Globus pallidus (tissue), 1 donor: Measurements from ENCODE around the gene KRTAP5-6.
"Not testable (repeated sequence)": the region's sequence is repeated elsewhere in the genome, so short reads cannot be mapped to it uniquely, and the experiment has no call there.

ENCODE experiments used
- DNase-seq: peaks from one replicate; pipeline ENCODE4 v3.0.0-alpha.2; 2015; ENCODE audit warnings: low spot score

Gene KRTAP5-6

DNA sequence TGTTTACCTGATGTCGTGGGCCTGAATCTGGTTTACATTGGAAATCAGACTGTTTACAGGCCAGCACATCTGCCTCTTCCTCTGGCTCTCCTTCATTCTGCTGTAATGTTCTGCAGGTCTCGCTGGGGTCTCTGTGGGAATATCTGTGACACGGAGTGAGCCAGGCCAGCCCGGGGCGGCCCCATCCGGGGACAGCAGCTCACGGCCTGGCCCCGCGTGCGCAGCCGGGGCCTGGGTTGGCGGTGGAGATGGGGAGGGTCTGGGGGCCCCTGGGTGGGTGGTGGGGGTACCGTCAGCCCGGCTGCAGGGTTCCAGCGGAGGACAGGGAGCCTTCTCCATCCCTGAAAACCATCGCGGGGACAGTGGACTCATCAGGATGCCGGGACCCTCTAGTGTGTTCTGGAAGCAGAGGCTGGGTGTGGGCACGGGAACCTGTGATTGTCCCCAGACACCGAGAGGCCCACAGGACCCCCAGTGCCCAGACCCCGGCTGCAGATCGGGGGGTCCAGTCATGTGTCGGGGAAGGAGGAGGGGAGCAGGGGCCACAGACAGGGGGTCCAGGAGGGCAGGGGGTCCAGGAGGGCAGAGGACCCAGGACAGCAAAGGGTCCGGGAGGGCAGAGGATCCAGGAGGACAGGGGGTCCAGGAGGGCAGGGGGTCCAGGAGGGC lies 13.0 kb upstream of the KRTAP5-6 start:
- DNase-seq = not testable (repeated sequence)

DNA sequence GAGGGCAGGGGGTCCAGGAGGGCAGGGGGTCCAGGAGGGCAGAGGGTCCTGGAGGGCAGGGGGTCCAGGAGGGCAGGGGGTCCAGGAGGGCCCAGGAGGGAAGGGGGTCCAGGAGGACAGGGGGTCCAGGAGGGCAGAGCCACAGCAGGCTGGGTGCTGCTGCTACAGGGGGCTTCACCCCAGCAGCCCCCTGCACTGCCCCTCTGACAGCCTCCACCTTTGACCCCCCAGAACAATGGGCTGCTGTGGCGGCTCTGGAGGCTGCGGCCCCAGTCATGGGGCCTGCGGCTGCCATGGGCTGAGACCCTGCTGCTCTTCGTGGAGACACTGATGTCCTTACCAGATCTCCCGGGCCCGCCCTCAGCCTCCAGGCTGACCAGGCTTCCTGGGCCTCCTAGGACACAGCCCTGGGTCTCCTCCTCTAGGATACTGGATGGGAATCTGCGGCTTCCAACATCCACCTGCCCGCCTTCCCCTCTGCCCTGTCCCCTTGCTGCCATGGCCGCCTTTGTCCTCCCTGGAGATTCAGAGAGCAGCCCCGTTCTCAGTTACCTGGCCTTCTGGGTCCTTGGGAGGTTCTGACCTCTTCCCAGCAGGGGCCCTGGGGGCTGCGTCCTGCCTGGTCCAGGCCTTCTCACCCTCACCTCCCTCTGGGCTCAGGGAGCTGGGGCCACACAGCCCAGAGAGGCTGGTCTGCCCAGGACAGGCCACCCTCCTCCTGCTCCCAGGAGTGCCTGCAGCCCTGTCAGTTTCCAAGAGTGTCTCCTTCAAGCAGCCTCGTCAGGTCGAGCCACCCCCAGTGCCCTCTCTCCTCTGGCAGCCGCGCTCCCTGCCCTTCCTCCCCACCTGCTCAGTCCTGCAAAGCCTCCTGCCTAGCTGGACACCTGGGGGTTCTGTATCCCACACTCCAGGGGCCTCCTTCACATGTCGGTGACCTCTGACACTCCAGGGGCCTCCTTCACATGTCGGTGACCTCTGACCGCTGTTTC lies 11.8 kb upstream of the KRTAP5-6 start:
- DNase-seq = not testable (repeated sequence)

DNA sequence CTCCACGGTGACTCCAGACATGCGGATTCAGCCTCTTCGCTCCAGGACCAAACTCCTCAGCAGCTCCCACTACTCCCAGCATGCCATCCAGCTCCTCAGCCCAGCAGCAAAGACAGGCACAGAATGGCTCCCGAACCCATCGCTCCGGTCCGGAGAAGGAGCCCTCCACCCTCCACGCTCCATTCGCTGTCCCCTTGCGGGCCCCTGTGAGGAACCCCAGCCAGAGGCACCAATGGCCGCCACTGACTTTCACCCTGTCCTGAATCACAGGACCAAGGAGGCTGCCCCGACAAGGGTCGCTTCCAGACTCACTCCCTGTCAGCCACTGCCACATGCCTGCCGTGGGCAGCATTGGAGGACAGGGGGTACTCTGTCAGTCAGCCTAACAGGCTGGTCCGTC lies 10.8 kb upstream of the KRTAP5-6 start:
- not testable (repeated sequence) for DNase-seq

- not testable (repeated sequence) for DNase-seq
Observed at GRCh38 chr11:1688336-1688947, 8.6 kb upstream of the KRTAP5-6 start.

GRCh38 chr11:1689250-1690166 lies 7.5 kb upstream of the KRTAP5-6 start:
- DNase-seq = not testable (repeated sequence)

DNA sequence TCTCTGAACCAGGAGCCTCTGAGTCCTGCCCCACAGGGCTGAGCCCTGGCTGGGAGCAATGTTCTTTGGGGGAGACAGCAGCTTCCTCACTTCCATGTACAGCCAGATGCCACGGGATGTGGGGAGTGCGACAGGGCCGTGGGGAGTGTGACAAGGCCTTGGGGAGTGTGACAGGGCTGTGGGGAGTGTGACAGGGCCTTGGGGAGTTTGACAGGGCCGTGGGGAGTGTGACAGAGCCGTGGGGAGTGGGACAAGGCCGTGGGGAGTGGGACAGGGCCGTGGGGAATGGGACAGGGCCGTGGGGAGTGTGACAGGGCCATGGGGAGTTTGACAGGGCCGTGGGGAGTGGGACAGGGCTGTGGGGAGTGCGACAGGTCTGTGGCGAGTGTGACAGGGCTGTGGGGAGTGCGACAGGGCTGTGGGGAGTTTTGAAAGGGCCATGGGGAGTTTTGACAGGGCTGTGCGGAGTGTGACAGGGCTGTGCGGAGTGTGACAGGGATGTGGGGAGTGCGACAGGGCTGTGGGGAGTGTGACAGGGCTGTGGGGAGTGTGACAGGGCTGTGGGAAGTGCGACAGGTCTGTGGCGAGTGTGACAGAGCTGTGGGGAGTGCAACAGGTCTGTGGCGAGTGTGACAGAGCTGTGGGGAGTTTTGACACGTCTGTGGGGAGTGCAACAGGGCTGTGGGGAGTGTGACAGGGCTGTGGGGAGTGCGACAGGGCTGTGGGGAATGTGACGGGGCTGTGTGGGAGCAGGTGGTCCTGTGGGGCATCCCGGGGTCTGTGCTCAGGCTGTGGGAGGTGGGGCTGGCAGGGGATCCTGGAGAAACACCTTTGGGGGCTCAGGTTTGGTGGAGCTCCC lies 6.6 kb upstream of the KRTAP5-6 start:
- no peak for DNase-seq

DNA sequence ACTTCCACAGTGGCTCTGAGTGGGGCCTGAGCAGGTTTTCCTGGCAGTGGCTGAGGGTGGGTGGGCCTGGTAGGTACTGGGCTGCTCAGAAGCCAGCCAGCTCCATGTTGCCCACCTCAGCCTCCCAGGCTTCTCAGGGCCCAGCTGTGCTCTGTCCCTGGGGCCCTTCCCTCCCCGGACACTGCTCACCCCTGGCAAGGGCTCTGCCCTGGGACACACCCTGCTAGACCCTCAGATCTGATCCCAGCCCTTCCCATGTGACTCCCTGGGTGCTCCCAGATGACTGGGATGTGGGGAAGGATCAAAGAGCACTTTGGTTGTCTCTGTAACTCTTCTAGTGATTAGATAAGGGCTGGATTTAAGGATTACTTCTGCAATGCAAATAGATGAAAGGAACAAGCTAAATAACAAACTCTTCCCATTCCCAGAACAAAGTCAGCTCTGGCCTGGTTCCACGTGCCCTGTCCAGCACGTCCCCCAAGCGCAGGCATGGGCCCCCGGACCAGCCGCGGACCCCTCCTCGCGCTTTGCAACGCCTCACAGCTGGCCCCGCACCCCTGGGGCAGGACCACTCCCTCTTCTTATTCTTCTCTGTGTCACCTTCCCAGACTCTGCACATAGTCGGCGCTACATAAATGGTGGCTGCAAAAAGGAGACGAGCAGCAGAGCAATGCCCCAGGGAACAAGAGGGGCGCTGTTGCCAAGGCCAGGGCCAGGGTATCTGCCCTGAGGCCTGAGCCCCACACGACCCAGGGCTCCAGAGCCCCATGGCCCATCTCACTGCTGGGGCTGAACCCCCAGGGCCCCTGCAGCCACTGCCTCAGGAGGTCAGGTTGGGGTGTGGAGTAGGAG lies 5.7 kb upstream of the KRTAP5-6 start:
- DNase-seq = no peak

DNA sequence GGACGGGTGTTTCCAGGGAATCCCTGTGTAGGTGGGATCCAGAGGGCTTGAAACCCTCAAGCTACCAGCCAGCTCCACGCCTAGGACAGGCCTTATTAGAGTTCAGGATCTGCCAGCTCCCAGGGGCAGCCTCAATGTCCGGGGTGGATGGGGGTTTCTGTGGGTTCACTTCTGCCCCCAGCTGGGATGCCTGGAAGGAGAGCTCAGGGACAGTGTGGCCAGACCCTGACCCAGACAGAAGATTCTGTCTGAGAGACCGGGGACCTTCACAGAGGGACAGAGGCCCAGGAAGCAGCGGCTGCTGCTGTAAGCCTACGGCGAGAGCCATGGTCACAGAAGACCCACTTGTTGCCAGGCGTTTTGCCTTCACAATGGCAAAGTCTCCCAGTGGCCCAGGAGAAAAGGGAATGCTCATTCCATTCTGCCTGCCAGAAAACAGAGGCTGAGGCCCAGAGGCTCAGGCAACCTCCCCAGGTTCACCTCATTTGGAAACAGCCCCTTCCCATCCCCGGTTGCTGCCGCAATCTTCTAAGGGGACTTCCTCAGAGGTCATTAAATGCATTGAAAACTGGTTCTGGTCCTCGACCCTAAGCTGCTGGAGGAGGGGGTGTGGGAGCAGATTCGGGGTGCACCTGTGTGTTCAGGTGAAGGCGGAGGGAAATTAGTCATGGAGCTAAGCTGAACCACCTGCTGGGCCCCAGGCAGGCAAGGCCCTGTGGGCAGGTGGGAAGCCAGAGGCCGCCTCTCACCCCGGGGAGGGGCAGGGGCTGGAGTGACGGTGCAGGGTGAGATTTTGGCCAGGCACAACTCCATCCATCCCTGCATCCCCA lies 4.9 kb upstream of the KRTAP5-6 start:
- DNase-seq = no peak

- DNase-seq = no peak
Observed at GRCh38 chr11:1692708-1693326, 4.2 kb upstream of the KRTAP5-6 start.

- peak; percentile 69 for DNase-seq
Observed at GRCh38 chr11:1693327-1694063, 3.5 kb upstream of the KRTAP5-6 start.

- peak; percentile 84 for DNase-seq
Observed at GRCh38 chr11:1694064-1694845, 2.7 kb upstream of the KRTAP5-6 start.

DNA sequence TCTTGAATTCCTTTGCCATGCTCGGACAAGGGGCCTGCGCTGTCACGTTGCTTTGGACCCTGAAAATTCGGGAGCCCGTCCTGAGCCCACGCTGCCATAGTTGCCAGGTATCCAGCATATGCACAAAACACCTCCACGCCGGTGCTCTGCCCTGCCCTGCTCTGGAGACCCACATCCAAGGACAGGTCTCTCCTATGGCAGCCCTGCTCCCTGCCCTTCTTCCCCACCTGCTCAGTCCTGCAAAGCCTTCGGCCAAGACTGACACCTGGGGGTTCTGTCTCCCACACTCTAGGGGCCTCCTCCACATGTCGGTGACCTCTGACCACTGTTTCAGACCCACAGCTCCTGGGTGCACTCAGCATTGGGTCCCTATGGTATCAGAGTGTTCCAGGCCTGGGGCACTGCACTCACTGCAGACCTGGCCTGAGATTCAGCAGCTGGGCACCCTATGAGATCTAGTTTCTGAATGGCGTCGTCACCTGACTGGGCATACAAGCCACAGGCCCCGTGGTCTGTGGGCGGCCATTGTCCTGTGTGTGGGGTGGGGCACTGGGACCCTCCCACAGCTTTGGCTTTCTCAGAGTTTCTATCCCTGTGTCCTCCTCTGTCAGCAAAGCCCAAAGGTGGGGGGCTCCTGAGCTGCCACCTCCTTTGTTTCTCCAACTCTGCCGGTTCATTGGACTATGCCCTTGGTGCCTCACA lies 2.0 kb upstream of the KRTAP5-6 start:
- DNase-seq = no peak

DNA sequence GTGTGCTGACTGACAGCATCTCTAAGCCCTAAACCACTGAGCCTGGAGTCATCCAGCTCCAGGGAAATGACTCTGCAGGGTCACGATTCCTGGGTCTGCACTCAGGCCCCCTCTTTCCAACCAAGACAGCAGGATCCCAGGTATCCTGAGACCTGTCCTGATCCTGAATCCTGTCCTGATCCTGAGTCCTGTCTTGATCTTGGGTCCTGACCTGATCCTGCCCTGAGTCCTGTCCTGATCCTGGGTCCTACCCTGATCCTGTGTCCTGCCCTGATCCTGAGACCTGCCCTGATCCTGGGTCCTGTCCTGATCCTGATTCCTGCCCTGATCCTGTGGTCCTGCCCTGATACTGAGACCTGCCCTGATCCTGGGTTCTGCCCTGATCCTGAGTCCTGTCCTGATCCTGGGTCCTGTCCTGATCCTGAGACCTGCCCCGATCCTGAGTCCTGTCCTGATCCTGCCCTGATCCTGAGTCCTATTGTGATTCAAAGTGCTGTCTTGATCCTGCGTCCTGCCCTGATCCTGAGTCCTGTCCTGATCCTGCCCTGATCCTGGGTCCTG lies 1.4 kb upstream of the KRTAP5-6 start:
- no peak for DNase-seq

DNA sequence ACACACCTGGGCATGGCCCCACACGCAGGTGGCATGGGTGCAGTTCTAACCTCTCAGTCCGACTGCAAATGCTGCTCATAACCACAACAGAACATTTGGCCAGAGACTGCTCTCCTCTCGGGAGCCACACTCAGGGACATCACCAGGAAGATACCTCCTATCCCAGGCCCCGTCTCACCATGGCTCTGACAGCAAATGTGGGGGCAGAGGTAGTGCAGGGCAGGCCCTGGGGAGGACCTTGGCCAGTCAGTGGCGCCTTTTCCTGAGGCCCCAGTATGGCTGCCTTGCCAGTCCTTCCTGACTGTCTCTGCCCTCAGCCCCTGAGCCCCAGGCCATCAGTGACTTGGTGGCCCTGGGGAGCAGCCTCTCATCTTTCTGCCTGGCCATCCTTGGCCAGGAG lies 2.8 kb downstream of the KRTAP5-6 start:
- DNase-seq = no peak

DNA sequence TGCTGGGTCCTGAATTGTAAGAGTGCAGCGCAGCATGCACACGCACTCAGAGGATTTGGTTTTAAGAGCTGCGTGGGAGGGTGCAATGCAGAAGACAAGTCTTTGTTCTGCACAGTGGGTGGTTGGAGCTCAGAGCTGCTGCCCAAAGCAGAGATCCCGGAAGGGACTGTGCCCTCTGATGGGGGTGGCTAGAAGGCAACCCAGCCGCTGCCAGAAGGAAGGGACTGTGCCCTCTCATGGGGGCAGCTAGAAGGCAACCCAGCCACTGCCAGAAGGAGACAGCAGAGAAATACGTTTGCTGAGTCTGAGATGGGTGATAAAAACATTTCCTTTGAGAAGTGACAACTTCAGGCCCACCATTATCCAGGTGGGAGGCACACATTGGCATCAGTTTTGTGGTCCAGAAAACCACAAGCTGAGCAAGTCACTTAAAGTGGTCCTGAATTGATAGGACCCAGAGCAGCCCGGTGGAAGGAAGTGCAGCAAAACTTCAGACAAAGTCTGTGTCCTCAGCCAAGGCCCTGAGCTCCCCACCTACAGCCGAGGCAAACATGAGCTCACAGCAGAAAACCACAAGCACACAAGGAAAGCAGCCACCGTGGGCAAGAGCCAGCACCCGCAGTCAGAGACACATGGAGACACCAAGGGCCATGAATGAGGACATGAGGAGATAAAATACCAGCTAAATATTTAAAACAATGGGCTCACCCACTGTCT lies 4.3 kb downstream of the KRTAP5-6 start:
- DNase-seq = no peak
